CD4-positive, alpha-beta T cell treated with Interferon gamma for 1 hour (primary cell): ENCODE data around the gene SERPINB4.

Experiments
- DNase-seq: peaks from one replicate; pipeline ENCODE4 v3.0.0-alpha.2; 2020

SERPINB4 gene

DNA sequence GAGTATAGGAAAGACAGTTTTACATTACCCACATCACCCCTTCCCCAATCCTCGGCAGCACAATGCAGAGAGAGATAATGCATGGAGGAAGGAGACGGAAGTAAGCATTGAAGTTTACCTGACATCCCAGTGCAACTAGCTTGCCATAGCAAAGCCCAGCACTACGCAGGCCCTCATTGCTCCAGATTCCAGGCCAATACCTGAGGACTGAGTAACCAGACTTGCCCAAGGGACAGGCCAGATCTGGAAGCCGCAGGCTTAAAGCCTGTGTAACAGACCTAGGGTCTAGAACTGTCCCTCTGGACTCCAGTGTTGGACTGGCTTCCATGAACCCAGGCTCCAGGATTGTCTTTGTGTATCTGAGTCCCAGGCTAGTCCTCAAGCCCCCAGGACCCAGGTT lies 17.6 kb downstream of the SERPINB4 start:
- DNase-seq: no peak

DNA sequence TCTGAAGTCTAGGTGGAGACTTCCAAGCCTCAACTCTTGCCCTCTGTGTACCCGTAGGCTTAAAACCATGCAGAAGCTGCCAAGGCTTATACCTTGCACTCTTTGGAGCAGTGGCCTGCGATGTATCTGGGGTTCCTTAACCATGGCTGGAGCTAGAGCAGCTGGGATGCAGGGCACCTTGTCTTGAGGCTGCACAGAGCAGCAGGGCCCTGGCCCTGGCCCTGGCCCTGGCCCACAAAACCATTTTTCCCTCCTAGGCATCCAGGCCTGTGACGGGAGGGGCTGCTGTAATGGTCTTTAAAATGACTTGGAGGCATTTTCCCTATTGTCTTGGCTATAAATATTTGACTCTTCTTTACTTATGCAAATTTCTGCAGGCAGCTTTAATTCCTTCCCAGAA lies 19.2 kb downstream of the SERPINB4 start:
- no peak for DNase-seq

DNA sequence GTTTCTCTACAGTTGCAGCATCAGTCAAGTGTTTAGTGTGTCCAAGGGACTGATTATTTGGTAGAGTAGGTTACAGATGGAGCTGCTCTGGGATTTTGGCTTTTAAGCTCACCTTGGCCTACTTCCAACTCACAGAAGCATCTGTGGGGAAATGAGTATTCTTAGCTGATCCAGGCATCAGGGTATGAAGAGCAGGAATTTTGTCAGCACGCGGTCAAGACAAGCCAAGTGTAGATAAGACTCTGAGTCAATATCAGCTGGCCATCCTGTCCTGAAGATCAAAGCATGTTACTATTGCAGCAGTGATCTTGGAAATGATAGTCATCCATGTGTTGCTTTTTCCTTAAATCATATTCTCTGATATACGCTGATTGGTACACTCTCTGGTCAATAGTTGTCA lies 24.4 kb downstream of the SERPINB4 start:
- no peak for DNase-seq

DNA sequence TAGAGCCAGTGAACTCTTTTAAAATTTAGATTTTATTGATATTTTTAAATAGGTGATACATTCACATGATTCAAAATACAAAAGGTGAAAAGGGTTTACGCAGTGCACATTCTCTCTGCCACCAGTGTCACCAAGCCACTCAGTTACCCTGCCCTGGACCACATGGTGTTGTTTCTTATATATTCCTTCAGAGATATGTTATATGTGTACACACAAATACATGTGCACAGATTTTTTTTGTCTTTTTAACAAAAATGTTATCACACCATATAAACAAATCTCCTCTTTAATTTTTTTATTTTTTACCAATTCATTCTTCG lies 26.2 kb downstream of the SERPINB4 start:
- DNase-seq: no peak

DNA sequence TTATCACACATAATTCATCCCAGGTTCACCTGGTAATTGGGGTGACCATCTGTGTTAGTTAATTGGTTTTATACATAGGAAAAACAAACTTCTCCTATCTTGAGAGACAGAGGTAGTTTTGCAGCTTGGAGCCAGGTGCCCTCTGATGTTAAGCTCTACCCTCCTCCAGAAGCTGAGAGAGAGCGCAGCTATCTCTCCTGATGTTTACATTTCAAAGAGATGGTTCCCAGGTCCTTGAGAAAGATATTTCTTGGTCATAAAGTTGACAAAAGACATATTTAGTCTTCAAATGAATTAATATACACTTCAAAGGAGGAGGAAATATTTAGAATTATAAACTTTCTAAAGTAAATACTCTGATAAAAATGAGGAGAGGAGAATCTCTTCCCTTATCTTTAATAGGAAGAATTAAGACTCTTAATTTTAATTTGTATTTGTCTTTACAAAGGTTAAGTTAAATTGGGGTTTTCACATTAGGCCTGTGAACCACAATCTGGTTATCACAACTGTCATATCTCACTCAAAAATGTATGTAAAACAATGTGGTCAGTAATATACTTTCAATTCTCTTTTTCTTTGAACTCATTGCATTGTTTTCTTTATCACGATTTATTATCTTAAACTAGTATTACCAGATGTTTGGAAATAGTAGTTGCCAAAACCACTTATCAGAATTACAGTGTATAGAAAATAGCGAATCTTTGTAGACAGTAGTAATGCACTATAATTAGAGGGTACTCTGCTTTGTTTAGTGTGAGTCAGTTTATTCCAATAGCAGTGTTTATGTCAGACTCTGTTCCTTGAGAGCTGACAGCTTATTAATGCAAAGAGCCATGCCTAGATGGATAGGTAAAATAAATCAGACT lies 26.8 kb downstream of the SERPINB4 start:
- DNase-seq: no peak

DNA sequence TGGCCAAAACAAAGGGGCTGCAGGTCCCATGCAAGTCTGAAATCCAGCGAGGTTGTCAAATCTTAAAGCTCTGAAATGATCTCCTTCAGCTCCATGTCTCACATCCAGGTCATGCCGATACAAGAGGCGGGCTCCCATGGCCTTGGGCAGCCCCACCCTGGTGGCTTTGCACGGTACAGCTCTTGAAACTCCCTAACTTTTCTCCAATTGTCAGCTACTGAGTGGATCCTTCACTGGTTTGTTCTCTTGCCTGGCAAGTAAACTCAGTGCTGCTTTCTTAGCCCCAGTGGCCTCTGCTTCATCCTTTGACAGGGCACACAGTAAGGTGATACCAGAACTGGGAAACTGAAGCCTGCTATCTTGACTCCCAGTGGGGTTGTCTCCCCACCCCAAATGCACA lies 30.6 kb downstream of the SERPINB4 start:
- no peak for DNase-seq

DNA sequence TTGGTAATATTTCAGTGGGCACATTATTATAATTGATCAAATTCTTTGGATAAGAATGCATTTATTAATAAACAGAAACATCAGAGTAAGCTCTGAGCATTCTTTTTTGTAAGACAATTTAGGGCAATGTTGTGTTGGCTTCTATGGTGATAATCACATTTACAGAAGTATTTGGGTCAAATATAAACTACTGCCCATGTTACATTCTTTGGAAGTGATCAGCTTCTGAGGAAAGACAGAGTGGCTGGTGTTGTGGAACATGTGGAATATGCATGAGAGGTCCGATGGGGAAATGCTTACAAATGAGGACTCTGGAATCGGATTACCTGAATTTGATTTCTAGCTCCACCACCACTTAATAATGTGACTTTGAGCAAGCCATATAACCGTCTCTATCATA lies 37.5 kb downstream of the SERPINB4 start:
- DNase-seq: no peak

DNA sequence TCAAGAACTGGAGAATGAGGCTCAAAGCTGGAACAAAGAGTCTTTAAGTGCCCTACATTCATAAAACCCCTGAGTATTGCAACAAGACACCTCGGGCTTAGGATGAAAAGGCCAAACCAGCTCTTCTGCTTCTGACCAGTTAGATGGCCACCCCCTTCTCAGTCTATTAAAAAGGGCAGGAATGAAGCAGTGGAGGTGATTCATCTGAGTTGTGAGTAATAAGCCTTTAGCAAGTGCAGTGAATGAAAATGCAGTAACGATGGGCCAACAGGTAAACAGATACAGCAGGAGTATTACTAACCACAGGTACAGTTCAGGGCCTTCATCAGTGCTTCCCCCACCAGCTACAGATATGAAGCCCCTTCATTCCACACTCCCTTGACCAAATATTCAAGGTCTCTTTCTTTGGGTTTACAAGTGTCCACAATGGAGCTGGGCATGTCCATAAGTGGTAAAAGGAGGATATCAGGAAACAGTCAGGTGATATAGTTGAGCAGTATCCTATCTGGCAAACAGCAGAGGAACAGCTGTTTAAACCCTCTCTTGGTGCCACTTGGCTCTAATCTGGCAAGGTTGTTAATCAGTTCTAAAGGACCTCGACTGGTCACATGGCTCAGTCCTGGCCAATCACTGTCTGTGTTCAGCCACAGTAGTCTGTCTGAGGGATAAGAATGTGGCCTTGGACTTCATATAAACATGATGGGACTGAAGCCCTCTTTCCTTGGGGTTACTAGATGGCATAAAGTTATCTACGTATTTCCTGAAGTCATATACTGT lies 39.1 kb downstream of the SERPINB4 start:
- DNase-seq: no peak

DNA sequence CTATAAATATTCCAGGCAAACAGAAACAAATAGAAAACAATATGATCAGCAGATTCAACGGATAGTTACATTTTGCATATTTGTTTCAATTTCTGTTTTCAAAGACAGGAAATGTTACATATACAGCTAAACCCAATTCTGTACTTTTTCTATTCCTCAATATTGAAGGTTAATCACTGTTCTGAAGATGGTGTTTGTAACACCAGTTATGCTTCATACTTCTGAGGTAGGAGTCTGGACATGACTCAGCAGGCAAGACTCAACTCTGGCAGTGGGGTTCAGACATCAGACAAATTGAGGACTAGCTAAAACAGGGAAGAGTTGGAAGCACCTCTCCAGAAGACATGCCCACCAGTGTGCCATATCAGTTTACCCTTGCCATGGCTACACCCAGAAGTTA lies 40.3 kb downstream of the SERPINB4 start:
- no peak for DNase-seq

DNA sequence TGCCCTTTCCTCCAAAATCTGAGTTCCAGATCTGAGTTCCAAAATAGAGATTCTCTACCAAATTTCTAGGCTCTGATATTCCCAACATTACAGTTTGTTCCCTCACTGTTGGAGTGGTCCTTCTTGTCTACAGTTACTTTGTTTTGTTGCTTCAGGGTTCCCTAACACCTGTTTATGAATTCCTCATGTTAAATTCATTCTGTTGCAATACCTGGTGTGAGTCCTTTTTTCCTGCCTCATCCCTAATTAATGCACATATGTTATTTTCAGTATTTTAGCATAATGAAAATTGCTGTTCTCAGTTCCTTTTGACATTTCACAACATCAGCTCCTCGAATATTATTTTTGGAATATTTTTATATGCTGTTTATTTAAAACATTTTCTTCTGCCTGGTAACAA lies 40.7 kb downstream of the SERPINB4 start:
- DNase-seq: no peak

DNA sequence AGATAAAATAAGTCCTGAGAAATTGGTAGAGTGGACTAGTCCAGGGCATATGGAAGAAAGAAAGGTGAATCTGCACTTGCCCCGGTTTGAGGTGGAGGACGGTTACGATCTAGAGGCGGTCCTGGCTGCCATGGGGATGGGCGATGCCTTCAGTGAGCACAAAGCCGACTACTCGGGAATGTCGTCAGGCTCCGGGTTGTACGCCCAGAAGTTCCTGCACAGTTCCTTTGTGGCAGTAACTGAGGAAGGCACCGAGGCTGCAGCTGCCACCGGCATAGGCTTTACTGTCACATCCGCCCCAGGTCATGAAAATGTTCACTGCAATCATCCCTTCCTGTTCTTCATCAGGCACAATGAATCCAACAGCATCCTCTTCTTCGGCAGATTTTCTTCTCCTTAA lies 47.1 kb downstream of the SERPINB4 start:
- no peak for DNase-seq

DNA sequence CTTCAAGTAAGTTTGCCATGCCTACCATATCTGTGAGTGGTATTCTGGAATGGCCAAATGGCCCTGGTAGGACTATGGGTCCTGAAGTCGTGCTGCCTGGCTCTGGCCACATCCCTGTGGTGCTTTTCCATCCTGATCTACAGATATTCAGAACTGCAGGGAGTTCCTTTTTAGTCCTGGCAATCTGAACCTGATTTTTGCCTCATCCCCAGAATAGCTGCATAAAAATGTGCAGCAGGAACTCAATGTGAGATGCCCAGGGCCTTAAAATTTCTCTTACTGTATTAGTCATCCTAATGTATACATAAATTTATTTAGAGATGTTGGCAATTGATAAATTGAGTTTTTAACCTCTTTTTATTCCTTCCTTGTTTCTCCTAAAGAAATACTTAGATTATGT lies 51.6 kb downstream of the SERPINB4 start:
- no peak for DNase-seq

DNA sequence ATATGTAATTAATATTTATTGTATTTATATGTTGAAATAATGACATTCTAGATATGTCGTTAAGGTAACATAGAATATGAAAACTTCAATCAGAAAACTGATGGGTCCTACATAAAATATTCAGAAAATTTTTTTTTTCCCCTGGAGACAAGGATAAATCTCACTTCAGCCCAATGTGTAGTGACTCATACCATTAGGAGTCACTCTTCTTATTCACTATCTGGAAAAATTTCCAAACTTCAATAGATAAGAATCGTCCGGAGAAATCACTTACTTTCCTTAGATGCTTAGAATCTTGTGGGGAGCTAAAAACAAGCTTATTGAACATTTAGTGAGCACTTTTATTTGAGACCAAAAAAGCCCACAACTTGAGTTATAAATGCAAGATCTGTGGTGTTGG lies 52.3 kb downstream of the SERPINB4 start:
- DNase-seq: no peak

DNA sequence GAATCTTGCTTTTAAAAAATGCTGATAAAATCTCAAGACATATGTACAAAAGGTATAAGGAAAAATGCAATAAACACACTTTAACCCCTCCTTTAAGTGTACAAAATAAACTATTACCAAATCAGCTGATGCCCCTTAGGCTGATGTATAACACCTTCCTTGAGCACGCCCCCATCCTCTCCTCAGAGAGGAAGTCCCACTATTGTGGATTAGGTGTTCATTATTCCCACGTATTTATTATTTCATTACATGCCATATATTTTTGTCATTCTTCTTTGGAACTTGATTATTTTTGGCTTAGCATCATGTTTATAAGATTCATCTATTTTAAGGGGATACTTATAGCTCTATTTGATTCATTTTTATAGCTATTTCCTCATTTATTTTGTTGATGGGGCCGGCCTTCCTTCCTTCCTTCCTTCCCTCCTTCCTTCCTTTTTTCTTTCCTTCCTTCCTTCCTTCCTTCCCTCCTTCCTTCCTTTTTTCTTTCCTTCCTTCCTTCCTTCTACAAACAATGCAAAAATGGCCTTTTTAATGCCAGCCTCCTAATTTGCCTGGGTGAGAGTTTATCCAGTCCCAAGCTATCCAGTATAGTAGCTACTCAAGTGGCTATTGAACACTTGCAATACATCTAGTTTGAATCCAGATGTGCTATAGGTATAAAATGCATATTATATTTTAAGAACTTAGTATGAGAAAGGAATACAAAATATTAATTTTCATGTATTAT lies 52.9 kb downstream of the SERPINB4 start:
- no peak for DNase-seq

DNA sequence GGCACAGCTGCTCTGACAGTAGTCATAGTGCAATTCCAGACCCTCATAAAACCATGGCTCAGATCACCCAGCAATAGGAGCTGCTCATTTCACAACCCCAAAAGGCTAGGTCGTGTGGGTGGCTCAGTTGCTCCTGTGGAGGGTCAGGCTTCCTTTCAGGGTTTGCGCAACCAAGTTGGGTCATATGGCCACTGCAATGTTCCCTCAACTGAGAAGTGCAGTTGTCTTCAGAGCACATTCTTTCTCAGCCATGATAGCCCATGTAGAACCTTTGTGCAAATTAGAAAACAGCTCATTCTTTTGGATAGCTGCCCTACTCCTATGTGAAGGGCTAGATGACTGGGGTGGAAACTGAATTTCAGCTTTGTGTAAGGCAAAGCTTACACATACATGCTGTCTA lies 53.7 kb downstream of the SERPINB4 start:
- no peak for DNase-seq

DNA sequence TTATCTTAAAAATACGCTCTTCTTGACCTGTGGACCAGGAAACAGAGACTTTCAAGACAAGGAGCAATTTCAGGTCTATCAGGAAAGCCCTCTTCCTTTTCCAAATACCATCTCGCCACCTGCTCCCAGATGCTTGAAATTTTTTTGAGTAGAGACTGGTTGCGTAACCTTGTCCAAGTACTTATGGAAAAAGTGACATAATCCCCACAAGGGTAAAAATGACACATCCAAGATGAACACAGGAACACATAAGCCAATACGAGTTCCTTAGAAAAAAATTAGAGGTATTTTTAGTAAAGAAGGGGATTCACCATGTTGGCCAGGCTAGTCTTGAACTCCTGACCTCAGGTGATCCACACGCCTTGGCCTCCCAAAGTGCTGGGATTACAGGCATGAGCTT lies 55.1 kb downstream of the SERPINB4 start:
- no peak for DNase-seq
